GM21723 (cell line): ENCODE measurements around the gene SH3BGR.
"Not testable (repeated sequence)": the region's sequence is repeated elsewhere in the genome, so short reads cannot be mapped to it uniquely, and the experiment has no call there.

Source experiments
- ATAC-seq: cut with Tn5 transposase; IDR thresholded peaks from one replicate; pipeline ENCODE4 v1.9.1; 2021; ENCODE audit warnings: mild to moderate bottlenecking, moderate library complexity; ENCODE audit not compliant: unreplicated experiment

SH3BGR gene

DNA sequence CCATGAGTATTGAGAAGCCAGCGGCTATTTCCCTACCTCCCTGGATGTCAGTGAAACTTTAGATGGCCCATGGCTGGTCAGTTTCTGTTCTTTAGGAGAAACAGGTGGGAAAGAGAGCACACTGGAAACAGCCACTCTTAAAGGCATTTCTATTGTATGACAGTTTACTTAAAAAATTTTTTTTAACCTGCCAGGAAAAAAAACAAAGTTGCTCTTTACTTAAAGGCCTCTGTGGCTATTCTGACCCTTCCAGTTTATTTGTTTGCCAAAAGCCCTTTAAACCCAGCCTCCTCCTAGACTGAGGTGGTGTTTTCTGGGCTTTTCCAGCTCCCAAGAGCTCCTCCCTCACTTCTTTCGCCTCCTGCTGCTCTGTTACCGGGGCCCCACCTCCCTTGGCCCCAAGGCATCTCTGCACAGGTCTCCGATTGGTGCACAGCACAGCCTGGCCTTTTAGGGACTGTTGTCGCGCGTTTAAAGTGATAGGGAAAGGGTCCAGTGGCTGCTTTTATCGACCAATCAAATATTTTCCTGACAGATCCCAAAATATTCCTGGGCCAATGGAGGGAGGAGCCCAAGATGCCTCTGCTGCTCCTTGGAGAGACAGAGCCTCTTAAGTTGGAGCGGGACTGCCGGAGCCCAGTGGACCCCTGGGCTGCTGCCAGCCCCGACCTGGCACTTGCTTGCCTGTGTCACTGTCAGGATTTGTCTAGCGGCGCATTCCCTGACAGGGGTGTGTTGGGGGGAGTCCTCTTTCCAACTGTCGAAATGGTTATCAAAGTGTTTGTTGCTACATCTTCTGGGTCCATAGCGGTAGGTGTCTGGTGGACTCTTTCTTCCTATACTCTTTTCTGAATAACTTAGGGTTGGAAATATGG, at the start of gene SH3BGR:
TSS of gene SH3BGR (plus strand) at position 639 of the 875 bp plus-strand sequence. CDS start at position 766, 127 bp downstream.
- ATAC-seq, result no peak

DNA sequence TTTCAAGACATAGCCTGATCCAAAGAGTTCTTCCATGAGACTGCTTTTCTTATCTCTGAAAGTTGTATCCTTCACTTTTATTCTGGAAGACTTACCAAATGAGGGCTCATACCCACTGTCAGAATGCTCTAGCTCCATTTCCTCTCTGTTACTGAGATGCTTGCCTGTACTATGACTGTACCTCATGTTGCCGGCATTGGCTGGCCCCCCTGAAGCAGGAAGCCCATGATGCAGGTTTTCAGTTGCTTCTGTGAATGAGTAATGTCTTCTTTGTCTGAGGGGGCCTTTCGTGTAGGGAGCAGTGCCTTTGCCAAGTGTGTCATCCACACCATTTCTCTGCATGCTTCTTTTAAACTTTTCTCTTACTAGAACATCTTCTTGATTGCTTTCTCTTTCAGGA, 45.7 kb upstream of the SH3BGR start:
- ATAC-seq, result no peak

DNA sequence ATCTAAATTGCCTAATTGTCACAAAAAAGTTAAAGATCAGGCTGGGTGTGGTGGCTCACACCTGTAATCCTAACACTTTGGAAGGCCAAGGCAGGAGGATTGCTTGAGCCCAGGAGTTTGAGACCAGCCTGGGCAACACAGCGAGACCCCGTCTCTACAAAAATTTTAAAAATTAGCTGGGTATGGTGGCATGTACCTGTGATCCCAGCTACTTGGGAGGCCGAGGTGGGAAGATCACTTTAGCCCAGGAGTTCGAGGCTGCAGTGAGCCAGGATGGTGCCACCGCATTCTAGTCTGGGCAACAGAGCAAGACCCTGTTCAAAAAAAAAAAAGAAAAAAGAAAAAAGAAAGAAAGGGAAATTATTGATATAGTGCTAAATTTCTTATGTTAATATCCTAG, 32.6 kb upstream of the SH3BGR start:
- ATAC-seq, result not testable (repeated sequence)

DNA sequence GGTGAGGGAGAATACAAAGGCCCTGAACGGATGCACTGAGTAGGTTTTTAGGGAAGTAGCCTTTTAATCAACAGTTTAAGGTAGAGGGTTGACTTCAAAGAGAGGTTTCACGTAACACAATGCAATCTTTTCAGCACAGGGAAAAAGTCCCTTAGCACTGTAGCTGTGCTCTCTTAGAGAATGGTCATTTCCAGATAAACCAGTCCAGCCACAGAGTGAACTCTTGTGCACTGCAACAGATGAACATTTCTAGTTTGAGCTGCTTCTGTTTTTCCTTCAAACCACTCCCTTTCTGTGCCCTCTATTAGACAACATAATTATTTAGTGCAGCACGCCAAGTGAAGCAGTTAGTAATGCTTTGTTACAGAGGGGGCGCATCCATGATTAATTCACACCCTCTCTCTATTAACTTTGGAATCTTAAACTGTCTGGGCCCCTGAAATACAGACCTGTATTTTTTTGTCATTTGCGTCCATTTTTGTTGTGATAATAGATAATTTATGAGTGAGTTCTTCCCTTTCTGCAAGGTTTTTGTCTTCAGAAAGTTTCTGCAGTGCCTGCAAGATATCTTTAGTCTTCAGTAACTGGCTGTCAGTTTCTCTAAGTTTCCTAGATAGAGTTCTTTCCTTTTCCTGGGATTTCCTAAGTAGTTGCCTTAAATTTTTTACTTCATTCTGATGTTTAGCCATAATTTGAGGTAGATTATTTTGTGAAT, 29.1 kb upstream of the SH3BGR start:
- ATAC-seq, result no peak

DNA sequence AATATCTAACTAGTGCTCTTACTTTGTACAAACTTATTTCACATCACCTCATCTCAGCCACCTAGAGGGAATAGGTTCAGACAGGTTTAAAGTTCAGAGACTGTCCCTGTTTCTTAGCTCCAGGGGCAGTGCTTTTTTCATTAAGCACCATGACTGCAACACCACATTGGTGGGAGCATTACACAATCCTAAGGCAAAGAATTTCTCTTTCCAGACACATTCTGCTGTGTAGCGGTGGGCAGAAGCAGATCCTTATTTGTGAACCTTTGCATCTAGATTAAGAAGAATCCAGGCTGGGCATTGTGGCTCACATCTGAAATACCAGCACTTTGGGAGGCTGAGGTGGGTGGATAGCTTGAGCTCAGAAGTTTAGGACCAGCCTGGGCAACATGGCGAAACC, 22.3 kb upstream of the SH3BGR start:
- no peak for ATAC-seq

DNA sequence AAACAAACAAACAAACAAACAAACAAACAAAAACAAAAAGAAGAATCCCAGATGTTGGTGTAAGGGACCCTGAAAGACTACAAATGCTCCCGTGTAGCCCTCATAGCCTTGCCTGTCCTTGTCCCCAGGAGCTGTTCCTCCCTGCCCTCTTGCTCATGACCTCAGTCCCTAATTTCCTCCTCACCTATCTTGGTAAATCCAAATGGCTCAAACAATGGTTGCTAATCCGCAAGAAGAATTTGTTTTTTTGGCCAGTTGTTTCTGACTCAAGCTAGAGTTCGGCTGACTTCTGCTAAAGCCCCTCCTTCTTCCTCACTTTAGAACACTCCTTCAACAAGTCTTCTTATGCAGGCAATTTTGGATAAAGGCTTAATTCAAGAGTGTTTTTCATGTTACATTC, 21.8 kb upstream of the SH3BGR start:
- no peak for ATAC-seq

DNA sequence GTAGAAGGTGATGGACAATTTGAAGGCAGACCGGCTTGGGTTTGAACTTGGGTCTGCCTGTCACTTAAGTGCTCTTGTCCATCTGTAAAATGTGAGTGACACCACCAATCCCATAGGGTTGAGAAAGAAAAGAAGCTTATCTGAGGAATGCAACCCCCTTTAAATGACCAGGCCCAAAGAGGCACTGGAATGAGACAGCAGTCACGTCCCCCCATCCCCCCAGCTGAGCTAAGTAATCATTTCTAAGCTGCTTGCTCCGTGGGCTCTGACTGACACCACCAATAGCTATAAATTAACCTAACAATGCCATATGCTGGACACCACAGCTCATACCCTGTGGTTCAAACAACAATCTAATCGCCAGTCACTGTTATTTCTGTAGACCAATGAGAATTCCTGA, 21.3 kb upstream of the SH3BGR start:
- no peak for ATAC-seq

DNA sequence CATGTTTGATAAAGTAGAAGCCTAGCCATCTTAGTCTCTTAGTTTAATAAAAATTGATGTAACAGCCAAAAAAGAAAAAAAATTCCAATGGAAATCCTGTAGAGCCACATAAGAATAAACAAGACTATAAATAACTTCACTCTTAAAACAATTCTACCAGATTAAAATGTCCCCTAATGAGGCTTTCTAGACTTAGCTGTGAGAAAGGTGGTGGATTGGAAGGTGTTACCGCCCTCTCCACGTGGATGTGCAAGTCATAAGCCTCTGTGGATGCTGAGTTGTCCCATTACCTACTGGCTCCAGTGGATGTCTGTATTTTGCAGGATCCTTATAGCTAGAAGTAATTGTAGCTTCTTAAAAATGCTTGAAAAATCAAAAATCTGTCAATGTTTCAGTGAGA, 20.8 kb upstream of the SH3BGR start:
- no peak for ATAC-seq

DNA sequence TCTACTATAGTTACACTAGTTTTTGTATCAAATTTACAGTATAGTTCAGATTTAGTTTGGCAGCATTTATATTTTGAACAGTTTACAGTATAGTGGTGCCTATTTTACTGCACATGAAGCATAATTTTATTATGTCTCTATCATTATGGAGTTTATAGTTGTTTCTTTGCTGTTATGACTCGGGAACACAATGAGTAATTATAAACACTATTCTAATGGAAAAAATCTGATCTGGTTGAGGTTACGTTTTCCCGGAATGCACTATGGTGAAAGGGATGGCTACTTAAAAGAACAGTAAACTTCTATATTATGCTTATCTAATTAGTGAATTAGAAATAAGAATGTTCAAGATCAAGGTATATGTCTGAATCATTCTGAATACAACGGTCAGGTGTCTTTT, 16.8 kb upstream of the SH3BGR start:
- no peak for ATAC-seq

DNA sequence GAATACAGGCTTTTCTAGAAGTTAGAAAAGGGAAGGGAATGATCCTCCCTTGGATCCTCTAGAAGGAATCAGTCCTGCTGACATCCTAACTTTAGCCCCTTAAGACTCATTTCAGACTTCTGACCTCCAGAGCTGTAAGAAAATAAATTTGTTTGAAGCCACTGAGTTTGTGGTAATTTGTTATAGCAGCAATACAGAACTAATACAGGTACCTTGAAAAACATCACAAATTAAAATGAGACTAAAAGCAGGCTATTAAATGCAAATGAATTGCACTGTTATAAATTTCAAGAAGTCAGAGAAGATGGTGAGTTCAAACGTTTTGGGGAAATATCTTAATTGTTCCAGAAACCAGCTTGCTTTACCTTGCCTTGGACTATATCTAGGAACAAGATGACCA, 12.5 kb upstream of the SH3BGR start:
- ATAC-seq, result no peak

DNA sequence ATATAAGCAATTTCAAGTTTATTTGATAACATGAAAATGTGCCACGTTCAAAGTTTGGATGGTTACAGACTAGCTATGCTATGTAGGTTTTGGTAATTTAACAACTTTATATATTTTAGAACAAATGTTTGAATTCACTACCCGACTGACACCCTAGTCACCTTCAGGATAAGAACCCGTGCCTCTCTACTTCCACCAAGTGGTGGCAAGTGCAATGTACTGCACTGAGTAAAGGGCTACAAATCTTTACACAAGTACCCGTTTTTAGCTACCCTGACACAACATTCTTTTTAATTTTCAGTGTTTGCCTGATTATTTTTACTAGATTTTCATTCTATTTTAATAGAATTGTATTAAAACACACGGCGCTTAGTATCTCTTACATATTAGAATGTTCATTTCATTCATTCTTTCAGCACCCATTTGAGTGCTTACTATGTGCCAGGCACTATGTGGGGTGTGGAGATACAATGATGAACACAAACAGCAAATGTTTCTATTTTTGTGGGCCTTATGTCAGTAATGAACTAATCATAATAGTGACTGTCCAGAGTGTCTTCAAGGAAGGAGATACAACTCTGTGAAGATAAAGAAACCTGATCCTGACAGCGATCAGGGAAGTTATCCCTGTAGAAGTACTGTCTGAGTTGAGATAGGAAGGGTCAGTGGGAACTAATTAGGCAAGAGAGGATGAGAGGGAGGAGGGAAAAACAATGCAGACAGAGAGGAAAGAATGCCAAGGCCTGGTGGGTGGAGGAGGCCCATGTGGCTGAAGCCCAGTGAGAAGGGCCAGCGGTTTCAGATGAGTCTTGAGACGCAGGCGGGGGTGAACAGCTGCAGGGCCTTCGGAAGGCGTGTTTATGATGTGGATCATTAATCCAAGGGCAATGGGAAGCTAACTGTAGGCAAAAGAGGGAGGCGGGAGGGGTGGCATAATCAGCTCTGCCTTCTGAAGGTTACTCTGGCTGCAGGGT, 10.0 kb upstream of the SH3BGR start:
- ATAC-seq, result peak; percentile 42

DNA sequence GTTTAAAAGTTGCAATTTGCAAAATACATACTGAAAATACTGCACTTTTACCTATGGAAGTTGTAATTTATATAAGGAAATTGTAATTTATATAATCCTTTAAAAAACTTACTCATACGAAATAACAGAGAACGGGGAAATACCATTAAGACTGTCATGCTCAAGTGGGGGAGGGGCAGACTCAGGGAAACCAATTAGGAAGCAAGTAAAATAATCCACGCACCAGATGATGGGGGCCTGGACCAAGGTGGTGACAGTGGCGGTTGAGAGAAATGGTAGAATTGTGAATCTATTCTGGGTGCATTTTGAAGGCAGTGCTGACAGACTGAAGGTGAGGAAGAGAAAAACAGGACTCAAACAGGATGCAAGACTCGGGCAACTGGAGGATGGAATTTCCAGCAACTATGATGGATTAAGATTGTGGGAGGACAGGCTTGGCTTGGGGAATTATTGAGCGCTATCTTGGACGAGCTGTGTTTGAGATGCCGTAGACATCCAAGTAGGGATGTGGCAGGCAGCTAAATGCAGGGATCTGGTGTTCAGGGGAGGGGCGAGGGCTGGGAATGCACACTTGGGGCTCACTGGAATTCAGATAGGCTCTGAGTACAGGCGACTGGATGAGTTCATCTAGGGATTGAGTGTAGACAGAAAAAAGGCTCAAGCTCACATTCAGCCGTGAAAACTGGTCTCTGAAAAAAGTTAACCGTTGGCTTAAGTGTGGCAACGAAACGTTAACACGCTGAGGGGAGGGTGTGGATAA, 7.2 kb upstream of the SH3BGR start:
- peak; percentile 1 for ATAC-seq

DNA sequence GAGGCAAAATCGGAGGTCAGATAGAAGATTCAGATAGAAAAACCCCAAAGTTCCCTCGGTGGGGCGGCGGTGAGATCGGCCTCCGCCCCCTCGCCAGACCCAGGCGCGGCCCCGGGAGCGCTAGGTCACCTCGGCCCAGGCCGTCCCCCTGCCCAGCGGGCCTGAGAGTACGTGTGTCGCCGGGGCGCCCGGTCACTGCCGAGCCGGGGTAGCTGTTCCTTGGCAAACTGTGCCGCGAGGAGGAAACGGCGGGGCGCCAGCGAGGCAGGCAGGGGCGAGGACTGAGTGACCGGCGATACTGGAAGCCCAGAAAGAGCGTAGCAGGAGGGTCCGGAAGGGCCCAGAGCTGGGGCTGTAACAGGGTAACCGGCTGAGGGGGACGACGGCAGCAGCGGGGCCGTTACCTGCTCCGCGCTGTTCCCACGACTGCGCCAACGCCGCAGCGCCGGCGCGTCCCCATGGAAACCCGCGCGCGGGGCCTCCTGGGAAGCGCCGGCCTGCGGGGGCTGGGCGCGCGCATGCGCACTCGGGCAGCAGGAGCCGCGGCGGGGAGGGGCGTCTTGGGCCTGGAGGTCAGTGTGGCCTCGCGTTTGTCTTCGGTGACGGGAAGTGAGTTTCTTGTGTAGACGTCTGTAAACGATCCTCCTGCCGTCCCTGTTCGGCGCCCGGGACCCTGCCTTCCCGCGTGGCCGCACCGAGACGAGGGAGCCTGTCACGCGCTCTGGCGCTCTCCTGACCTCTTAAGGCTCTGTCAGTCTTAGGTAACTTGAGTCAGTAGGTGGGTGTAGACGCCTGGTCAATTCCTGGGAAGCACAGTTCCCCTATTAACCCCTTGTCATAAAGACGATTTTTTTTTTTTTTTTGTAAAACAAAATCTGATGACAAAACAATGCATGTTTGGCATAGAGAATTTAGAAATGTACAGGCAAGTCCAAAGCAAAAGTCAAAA, 6.2 kb upstream of the SH3BGR start, which contains the start of gene LCA5L:
TSS of gene LCA5L (minus strand) at position 458 of the 949 bp plus-strand sequence. CDS start 17,285 bp downstream, outside the sequence.
- ATAC-seq, result peak; percentile 85

DNA sequence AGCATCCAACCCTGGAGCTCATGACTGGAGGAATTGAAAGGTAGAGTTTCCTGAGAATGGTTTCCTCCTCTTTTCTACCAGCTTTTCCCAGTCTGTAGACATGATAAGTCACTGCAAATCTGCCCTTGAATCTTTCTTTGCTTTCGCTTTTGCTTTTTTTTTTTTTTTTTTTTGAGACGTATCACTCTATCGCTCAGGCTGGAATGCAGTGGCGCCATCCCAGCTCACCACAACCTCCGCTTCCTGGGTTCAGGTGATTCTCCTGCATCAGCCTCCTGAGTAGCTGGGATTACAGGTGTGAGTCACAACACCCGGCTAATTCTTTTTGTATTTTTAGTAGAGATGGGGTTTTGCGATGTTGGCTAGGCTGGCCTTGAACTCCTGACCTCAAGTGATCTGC, 4.5 kb upstream of the SH3BGR start:
- ATAC-seq, result no peak

DNA sequence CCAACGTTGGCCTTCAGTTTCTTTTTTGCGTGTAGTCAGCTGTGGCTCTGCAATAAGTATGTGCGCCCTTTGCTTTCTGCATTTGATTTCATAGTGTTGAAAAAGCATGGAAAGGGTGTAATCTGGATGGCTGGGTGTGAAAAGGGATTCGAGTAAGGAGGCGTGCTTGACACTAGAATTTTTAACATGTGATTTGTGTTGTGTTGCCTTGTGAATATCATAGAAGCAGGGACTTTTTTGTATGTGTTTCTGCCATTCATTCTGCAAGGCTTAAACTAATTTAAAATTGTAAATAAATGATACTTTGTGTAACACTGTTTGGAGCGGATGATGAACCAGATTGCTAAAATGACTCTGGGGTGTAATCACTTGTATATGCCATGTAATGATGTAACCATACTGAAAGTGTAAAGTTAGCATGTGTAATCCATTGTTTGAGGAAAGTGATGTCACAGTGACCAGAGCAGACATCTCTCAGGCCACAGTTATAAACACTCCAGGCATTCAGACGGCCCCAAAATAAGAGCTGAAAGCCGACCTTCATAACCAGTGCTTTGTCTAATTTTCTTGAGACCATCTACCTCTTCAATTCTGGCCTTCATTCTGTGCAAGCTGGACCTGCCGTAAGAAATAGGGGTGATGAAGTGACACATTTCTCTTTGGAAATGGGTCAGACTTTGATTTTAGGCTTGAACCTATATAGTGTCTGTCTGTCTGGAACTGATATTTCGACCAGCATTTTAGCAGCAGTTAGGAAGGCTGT, 618 bp downstream of the SH3BGR start:
- ATAC-seq, result no peak

DNA sequence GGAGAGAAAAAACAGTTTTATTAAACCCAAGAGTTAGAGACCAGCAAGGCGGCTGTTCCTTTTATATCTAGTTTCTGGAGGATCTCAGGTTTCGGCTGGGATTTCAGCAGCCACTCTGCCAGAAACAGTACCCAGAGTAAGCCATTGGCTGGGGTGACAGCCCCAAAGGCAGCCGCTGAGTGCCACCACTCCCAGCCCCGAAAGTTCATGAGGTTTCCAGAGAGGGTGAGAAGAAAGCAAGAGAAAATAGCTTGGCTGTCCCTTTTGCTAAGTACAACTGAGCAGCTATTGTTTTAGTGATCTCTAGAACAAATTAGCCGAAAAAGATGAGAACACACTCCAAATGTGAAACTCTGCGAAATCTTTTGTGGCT, 1.2 kb downstream of the SH3BGR start:
- ATAC-seq, result no peak

DNA sequence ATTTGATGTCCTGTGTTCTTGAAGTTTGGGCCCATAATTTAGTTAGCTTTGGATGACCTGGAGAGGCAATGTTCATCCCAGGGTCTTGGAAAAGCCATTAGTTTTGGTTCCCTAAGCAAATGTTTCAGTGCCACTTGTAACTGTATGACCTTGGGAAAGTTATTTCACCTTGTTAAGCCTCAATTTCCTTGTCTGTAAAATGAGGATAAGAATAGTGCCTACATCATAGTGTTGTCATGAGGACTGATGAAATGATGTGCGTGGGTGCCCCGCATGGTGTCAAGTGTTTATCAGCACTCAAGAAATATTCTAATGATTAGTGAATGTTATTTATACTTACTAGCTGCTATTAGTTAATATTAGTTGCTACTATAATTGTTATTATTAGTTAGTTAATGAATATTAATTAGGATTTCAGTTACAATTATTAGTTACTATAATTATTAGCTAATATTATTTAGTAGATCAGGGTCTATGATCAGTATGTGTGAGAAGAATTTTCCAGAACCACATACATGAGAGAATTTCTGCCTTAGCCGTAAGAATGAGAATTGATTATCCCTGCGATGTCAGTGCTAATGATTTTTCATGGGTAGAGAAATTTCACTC, 1.9 kb downstream of the SH3BGR start:
- ATAC-seq, result no peak
